WTC11 (cell line): ENCODE data around the gene ABLIM2. TPM values are rescaled to one million over a fixed set of nuclear protein-coding genes. Genes with fewer than 3 reads are reported as not detected.

Source experiments
- ATAC-seq: fragments of 200-7000 bp; cut with Tn5 transposase; 2 replicates; pipeline ENCODE4 v1.10.0; 2021; ENCODE audit warnings: mild to moderate bottlenecking, moderate library complexity
- CTCF ChIA-PET: fragments of 300-600 bp; sonication (Branson Sonifier 250); formaldehyde crosslinking; loops from one replicate; lab custom pipeline; 2021; ENCODE audit warnings: antibody characterized with exemption; lab: Charles Lee
- POLR2A ChIA-PET: fragments of 350-600 bp; sonication (Branson Sonifier 250); formaldehyde crosslinking; loops from one replicate; lab custom pipeline; 2021; ENCODE audit warnings: antibody characterized with exemption; lab: Charles Lee
- DNase-seq: peaks from one replicate; pipeline ENCODE4 v3.0.0; 2021; ENCODE audit warnings: low spot score
- H3K27ac Mint-ChIP-seq: 2 replicates; pipeline ENCODE4 v1.8.0; 2021; ENCODE audit warnings: mixed read lengths
- H3K27me3 Mint-ChIP-seq: 2 replicates; pipeline ENCODE4 v1.8.0; 2021; ENCODE audit warnings: low read depth, mild to moderate bottlenecking, moderate library complexity, mixed read lengths
- H3K36me3 Mint-ChIP-seq: 2 replicates; pipeline ENCODE4 v1.8.0; 2021; ENCODE audit warnings: mixed read lengths
- H3K4me1 Mint-ChIP-seq: 2 replicates; pipeline ENCODE4 v1.8.0; 2022; ENCODE audit warnings: mixed read lengths
- H3K4me3 Mint-ChIP-seq: 2 replicates; pipeline ENCODE4 v1.8.0; 2021; ENCODE audit warnings: mild to moderate bottlenecking, moderate library complexity, mixed read lengths
- H3K9me3 Mint-ChIP-seq: 2 replicates; pipeline ENCODE4 v1.8.0; 2021; ENCODE audit warnings: mixed read lengths
- ELF4 ChIP-seq: sonication (generic); formaldehyde crosslinking; IDR thresholded peaks from 2 replicates; pipeline ENCODE4 v1.8.1; 2022; ENCODE audit warnings: low read depth, mild to moderate bottlenecking, moderate library complexity, missing genetic modification reagents
- FOXJ3 ChIP-seq: sonication (generic); formaldehyde crosslinking; IDR thresholded peaks from 2 replicates; pipeline ENCODE4 v1.9.0; 2021; ENCODE audit warnings: missing genetic modification reagents, mild to moderate bottlenecking, borderline replicate concordance
- KAT7 ChIP-seq: sonication (generic); formaldehyde crosslinking; IDR thresholded peaks from 2 replicates; pipeline ENCODE4 v1.8.1; 2023; ENCODE audit warnings: missing genetic modification reagents, mild to moderate bottlenecking, borderline replicate concordance
- ZNF263 ChIP-seq: sonication (generic); formaldehyde crosslinking; IDR thresholded peaks from 2 replicates; pipeline ENCODE4 v1.8.1; 2022; ENCODE audit warnings: low read depth, mild to moderate bottlenecking, moderate library complexity, missing genetic modification reagents
- ZNF416 ChIP-seq: fragments of 250-450 bp; sonication (Bioruptor Pico); IDR thresholded peaks from 2 replicates; pipeline ENCODE4 v1.9.0; 2021; ENCODE audit warnings: mild to moderate bottlenecking, inconsistent platforms
- total RNA-seq: library from RNA; stranded (reverse); gene quantifications from 3 replicates; pipeline ENCODE4 v1.2.3, GENCODE V29; 2021
- TF ChIP-seq, protein P1 (sequence below): sonication (generic); formaldehyde crosslinking; conservative IDR thresholded peaks from 2 replicates; pipeline ENCODE4 v1.8.1; 2023; ENCODE audit warnings: mild to moderate bottlenecking, low read depth, missing genetic modification reagents, moderate library complexity
- TF ChIP-seq, protein P2 (sequence below): sonication (generic); formaldehyde crosslinking; IDR thresholded peaks from 2 replicates; pipeline ENCODE4 v1.8.0; 2022; ENCODE audit warnings: mild to moderate bottlenecking, missing genetic modification reagents
- TF ChIP-seq, protein P3 (sequence below): sonication (generic); formaldehyde crosslinking; IDR thresholded peaks from 2 replicates; pipeline ENCODE4 v1.8.0; 2022; ENCODE audit warnings: mild to moderate bottlenecking, missing genetic modification reagents
- TF ChIP-seq, protein P4 (sequence below): sonication (generic); formaldehyde crosslinking; IDR thresholded peaks from 2 replicates; pipeline ENCODE4 v1.8.1; 2022; ENCODE audit warnings: mild to moderate bottlenecking, moderate library complexity, missing genetic modification reagents
- TF ChIP-seq, protein P5 (sequence below): fragments of 250-450 bp; sonication (Bioruptor Pico); IDR thresholded peaks from 2 replicates; pipeline ENCODE4 v1.9.0; 2021; ENCODE audit warnings: mild to moderate bottlenecking
- TF ChIP-seq, protein P6 (sequence below): sonication (generic); formaldehyde crosslinking; IDR thresholded peaks from 2 replicates; pipeline ENCODE4 v1.8.1; 2023; ENCODE audit warnings: mild to moderate bottlenecking, missing genetic modification reagents, moderate library complexity

The ABLIM2 gene
- total RNA-seq, 1 experiment from 2014 or later = 2.6 TPM

DNA sequence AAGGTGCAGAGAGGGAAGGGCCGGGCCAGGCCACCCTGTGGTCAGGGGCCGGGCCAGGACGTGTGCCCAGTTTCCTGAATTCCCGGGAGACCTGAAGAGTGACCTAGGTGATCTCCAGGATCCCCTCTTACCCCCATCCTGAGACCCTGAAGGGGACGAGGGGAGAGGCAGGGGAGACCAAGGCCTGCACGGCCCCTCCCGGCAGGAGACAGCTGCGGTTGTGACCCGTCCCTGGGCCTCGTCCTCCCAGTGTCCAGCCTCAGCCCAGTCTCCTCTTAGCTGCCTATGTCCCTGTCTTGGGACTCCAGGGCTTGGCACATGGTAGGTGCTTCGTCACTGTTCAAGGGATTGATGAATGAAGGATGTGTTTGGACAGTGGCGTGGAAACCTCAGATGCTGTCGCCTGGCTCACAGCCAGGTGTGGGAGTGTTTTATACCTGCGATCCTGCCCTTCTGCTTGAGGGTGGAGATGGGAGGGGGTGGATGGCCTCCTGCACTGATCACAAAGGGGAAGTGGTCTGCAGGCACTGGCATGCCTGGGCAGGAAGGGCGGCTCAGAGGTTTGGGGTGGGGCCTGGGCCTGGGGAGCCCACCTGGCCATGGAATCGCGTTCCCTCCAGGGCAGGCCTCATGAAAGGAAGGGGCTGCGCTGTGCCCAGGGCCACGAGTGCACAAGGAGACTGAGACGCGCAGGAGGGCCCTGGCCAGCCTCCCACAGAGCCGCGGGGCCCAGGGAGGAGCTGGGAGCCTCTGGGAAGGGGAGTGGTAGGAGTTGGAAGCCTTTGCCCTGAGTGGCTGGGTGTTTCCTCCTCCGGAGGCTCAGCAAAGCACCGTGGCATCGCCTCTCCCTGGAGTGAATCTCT is 47.4 kb upstream of the ABLIM2 start (continued):
- TF ChIP-seq, protein P1, sequence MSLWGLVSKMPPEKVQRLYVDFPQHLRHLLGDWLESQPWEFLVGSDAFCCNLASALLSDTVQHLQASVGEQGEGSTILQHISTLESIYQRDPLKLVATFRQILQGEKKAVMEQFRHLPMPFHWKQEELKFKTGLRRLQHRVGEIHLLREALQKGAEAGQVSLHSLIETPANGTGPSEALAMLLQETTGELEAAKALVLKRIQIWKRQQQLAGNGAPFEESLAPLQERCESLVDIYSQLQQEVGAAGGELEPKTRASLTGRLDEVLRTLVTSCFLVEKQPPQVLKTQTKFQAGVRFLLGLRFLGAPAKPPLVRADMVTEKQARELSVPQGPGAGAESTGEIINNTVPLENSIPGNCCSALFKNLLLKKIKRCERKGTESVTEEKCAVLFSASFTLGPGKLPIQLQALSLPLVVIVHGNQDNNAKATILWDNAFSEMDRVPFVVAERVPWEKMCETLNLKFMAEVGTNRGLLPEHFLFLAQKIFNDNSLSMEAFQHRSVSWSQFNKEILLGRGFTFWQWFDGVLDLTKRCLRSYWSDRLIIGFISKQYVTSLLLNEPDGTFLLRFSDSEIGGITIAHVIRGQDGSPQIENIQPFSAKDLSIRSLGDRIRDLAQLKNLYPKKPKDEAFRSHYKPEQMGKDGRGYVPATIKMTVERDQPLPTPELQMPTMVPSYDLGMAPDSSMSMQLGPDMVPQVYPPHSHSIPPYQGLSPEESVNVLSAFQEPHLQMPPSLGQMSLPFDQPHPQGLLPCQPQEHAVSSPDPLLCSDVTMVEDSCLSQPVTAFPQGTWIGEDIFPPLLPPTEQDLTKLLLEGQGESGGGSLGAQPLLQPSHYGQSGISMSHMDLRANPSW (CRISPR knock-in tag) = no peak

DNA sequence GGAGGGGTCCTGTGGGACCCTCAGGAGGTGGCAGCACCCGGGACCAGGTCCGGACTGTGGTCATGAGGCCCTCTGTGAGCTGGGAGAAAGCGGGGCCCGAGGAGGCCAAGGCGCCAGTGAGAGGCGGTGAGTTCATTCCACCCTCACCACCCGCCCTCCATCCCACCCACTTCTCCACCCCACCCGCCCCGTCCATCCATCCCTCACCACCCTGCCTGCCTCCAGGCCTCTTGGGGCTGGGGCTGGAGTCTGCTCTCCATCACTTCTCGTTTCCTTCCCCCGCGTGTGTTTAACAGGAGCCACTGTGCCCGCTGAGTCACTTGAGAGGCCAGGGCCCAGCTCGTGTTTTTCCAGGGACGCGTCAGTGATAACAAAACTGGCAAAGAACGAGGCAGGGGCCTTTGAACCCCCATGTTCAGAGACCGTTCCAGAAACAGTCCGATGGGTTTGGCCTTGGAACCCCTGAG is 46.7 kb upstream of the ABLIM2 start:
- no peak for DNase-seq
- CTCF ChIA-PET = interaction anchor here (1.4 kb wide), 1 partner anchor 28 kb away, joined by 4 read pairs; no protein-coding TSS in a partner anchor
- H3K36me3 Mint-ChIP-seq = no peaks in the 10 kb centered on the region

DNA sequence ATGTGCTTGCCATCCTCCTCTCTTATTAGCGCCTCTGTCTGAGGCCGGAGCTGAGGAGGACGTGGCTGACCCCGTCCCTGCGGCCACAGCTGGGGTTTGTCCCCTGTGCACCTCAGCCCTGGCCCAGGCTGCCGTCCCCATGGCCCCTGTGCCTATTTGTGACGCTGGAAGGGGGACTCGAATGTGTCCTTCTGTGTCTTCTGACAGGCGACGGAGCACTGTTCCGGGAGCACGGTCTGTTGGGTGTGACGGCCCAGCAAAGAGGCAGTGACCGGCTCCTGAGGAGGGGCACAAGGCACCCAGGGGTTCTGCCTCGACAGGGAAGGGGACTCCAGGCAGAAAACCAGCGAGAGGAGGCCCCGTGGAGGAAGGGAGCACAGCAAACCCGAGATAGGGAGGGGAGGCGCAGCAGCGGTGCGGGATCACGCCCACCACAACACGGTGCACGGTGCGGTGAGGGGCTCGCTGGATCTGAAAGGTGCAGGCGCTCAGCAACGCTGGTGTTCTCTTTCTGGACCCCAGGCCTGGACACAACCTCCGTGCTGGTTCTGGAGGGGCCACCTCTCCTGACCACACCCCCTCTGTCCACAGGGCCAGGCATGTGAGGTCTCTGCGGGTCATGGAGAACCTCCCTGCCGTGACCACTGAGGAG is 46.1 kb upstream of the ABLIM2 start:
- no peak for DNase-seq
- no peak for ATAC-seq
- H3K4me1 Mint-ChIP-seq = peaks cover under 1% of the 10 kb centered on the region; the same call in 1 of the 2 replicates
- CTCF ChIA-PET = interaction anchor here (1.4 to 3.6 kb wide), 2 partner anchors 28 kb away, joined by 4 to 17 read pairs; no protein-coding TSS in a partner anchor
- peak; percentile 78 for TF ChIP-seq ZNF263 (CRISPR knock-in tag)
- TF ChIP-seq, protein P2, sequence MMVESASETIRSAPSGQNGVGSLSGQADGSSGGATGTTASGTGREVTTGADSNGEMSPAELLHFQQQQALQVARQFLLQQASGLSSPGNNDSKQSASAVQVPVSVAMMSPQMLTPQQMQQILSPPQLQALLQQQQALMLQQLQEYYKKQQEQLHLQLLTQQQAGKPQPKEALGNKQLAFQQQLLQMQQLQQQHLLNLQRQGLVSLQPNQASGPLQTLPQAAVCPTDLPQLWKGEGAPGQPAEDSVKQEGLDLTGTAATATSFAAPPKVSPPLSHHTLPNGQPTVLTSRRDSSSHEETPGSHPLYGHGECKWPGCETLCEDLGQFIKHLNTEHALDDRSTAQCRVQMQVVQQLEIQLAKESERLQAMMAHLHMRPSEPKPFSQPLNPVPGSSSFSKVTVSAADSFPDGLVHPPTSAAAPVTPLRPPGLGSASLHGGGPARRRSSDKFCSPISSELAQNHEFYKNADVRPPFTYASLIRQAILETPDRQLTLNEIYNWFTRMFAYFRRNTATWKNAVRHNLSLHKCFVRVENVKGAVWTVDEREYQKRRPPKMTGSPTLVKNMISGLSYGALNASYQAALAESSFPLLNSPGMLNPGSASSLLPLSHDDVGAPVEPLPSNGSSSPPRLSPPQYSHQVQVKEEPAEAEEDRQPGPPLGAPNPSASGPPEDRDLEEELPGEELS (CRISPR knock-in tag) = no peak
- TF ChIP-seq, protein P3, sequence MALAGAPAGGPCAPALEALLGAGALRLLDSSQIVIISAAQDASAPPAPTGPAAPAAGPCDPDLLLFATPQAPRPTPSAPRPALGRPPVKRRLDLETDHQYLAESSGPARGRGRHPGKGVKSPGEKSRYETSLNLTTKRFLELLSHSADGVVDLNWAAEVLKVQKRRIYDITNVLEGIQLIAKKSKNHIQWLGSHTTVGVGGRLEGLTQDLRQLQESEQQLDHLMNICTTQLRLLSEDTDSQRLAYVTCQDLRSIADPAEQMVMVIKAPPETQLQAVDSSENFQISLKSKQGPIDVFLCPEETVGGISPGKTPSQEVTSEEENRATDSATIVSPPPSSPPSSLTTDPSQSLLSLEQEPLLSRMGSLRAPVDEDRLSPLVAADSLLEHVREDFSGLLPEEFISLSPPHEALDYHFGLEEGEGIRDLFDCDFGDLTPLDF (CRISPR knock-in tag) = no peak
- TF ChIP-seq, protein P4, sequence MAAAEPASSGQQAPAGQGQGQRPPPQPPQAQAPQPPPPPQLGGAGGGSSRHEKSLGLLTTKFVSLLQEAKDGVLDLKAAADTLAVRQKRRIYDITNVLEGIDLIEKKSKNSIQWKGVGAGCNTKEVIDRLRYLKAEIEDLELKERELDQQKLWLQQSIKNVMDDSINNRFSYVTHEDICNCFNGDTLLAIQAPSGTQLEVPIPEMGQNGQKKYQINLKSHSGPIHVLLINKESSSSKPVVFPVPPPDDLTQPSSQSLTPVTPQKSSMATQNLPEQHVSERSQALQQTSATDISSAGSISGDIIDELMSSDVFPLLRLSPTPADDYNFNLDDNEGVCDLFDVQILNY (CRISPR knock-in tag) = no peak
- TF ChIP-seq, all 79 proteins: peak for 1
- Mint-ChIP-seq H3K36me3 (no peaks in the 10 kb centered on the region), H3K4me3 (no peak overlapping the region), H3K27ac (no peak overlapping the region), H3K9me3 (no peaks in the 10 kb centered on the region), H3K27me3 (no peaks in the 10 kb centered on the region)
- POLR2A ChIA-PET = no interaction called here

More for the DNA sequence above, 46.7 kb upstream of the ABLIM2 start:
- H3K4me1 Mint-ChIP-seq = peaks cover 3% of the 10 kb centered on the region
- POLR2A ChIA-PET = no interaction called here
- H3K9me3 Mint-ChIP-seq = no peaks in the 10 kb centered on the region
- no peak for ATAC-seq
- TF ChIP-seq KAT7 (CRISPR knock-in tag) = no peak
- no peak overlapping the region for H3K27ac Mint-ChIP-seq
- H3K4me3 Mint-ChIP-seq = no peak overlapping the region
- no peaks in the 10 kb centered on the region for H3K27me3 Mint-ChIP-seq

DNA sequence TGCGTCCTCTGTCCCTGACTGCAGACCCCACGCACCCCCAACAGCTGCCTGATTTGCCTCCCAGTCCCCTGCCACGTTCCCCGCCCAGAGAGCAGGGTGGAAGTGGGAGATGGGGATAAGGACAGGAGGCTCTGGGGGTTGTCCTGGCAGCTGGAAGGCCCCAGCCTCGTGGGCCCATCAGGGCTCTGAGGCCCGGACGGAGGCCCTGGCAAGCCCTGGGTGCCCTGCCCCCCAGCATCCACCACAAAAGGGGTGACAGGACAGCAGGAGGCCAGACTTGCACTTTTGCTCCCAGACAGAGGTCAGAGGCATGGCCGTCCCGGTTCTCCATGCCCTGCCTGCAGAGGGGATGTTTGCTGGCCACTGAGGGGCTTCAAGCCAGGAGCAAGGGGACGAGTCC is 45.2 kb upstream of the ABLIM2 start:
- H3K36me3 Mint-ChIP-seq = no peaks in the 10 kb centered on the region
- no peak for DNase-seq
- H3K4me3 Mint-ChIP-seq = no peak overlapping the region
- POLR2A ChIA-PET = no interaction called here
- CTCF ChIA-PET = interaction anchor here (3.6 kb wide), 1 partner anchor 27 kb away, joined by 17 read pairs; no protein-coding TSS in a partner anchor
- no peak overlapping the region for H3K27ac Mint-ChIP-seq
- H3K4me1 Mint-ChIP-seq = no peaks in the 10 kb centered on the region
- no peak for ATAC-seq
- no peaks in the 10 kb centered on the region for H3K27me3 Mint-ChIP-seq
- H3K9me3 Mint-ChIP-seq = no peaks in the 10 kb centered on the region
- TF ChIP-seq ZNF416 (CRISPR knock-in tag) (no peak), ELF4 (CRISPR knock-in tag) (no peak), FOXJ3 (CRISPR knock-in tag) (no peak)
- TF ChIP-seq, protein P5, sequence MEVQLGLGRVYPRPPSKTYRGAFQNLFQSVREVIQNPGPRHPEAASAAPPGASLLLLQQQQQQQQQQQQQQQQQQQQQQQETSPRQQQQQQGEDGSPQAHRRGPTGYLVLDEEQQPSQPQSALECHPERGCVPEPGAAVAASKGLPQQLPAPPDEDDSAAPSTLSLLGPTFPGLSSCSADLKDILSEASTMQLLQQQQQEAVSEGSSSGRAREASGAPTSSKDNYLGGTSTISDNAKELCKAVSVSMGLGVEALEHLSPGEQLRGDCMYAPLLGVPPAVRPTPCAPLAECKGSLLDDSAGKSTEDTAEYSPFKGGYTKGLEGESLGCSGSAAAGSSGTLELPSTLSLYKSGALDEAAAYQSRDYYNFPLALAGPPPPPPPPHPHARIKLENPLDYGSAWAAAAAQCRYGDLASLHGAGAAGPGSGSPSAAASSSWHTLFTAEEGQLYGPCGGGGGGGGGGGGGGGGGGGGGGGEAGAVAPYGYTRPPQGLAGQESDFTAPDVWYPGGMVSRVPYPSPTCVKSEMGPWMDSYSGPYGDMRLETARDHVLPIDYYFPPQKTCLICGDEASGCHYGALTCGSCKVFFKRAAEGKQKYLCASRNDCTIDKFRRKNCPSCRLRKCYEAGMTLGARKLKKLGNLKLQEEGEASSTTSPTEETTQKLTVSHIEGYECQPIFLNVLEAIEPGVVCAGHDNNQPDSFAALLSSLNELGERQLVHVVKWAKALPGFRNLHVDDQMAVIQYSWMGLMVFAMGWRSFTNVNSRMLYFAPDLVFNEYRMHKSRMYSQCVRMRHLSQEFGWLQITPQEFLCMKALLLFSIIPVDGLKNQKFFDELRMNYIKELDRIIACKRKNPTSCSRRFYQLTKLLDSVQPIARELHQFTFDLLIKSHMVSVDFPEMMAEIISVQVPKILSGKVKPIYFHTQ (CRISPR knock-in tag) = no peak
- TF ChIP-seq, protein P6, sequence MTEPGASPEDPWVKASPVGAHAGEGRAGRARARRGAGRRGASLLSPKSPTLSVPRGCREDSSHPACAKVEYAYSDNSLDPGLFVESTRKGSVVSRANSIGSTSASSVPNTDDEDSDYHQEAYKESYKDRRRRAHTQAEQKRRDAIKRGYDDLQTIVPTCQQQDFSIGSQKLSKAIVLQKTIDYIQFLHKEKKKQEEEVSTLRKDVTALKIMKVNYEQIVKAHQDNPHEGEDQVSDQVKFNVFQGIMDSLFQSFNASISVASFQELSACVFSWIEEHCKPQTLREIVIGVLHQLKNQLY (CRISPR knock-in tag) = no peak
